Posterior cingulate gyrus (tissue), 11 donors: Measurements from ENCODE around the gene USH2A.

Experiments used
- DNase-seq, 10 donors: peaks; one replicate each; pipeline versions ENCODE4 v3.0.0 to v3.0.0-alpha.2; 2020 to 2021; ENCODE audit warnings: mixed read lengths in 3 of 10
- intact Hi-C: fragments of 100-400 bp; cut with DNase I; formaldehyde crosslinking; loops from one replicate; pipeline ENCODE4 v1.15.1; 2023

USH2A gene

DNA sequence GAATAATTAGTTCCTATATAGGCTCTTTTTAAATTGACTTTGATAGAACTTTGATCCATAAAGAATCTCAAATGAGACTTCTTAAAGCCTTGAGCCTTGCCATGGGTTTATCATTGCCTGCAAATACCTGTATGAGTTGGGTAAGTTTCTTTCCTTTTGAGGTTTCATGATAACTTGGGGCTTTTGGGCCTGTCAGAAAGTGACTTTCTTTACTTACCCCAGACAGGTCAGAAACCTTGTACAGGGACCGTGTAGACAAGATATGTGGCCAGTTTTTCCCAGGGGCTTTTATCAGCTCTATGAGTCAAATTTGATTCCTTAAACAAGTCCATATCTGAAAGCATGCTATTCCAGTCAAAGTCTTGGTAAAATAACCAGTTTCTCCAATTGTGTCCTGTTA, 838.9 kb downstream of the USH2A start:
- DNase-seq: no peak
- intact Hi-C loops: no loop called here

DNA sequence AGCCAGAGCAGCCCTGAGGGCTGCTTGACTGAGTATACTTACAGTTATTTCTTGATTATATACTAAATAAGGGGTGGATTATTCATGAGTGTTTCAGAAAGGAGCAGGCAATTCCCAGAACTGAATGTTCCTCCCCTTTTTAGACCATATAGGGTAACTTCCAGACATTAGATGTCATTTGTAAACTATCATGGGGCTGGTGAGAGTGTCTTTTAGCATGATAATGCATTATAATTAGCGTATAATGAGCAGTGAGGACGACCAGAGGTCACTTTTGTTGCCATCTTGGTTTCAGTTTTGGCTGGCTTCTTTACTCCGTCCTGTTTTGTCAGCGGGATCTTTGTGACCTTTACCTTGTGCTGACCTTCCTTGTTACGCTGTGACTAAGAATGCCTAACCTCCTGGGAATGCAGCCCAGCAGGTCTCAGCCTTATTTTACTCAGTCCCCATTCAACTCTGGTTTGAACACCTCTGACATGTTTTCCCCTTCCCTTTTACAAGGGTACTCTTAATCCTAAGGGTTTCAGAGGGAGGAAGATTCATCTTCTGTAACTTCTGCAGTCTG, 840.0 kb downstream of the USH2A start:
- DNase-seq: no peak
- intact Hi-C loops: no loop called here

DNA sequence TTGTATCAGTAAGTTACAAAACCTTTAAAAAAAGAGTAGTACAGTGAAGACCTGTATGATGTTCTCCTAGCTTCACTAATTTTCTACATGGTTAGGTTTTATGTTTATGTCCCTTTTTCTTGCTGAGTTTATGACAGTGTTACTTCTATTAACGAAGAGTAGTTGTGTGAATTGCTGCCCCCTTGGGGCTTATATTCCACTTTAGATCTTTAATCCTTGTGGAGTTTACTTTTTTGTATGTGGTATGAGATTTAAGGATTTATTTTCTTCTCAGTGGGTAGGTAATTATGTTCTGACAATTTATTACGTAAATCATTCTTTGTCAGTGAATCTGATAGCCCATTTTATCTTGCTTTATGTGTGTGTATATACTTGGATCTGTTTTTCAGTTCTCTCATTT, 841.4 kb downstream of the USH2A start:
- no peak for DNase-seq
- intact Hi-C loops: no loop called here
